OCI-LY1 (cell line): Measurements from ENCODE around the gene ERN1.

Experiments used
- H2AFZ ChIP-seq: fragments of 200-600 bp; sonication (generic), shearing (Covaris generic); 2 replicates; pipeline ENCODE4 v1.6.0; 2014; ENCODE audit warnings: antibody characterized with exemption, mild to moderate bottlenecking, low read length
- H3F3A ChIP-seq: fragments of 200-600 bp; sonication (generic), shearing (Covaris generic); 2 replicates; pipeline ENCODE4 v1.6.0; 2014; ENCODE audit warnings: mild to moderate bottlenecking, antibody characterized with exemption, low read length, moderate library complexity; ENCODE audit not compliant: insufficient read depth
- H3K27ac ChIP-seq: fragments of 200-600 bp; sonication (generic); 2 replicates; pipeline ENCODE4 v1.5.1; 2014; ENCODE audit warnings: low read length, mixed run types, mild to moderate bottlenecking, low read depth; ENCODE audit not compliant: poor library complexity, severe bottlenecking
- H3K27me3 ChIP-seq: fragments of 200-600 bp; sonication (generic); 2 replicates; pipeline ENCODE4 v1.6.0; 2014; ENCODE audit warnings: antibody characterized with exemption, mild to moderate bottlenecking, low read length, moderate library complexity; ENCODE audit not compliant: insufficient read depth
- H3K36me3 ChIP-seq: fragments of 200-600 bp; sonication (generic); 2 replicates; pipeline ENCODE4 v1.6.1; 2014; ENCODE audit warnings: mild to moderate bottlenecking, antibody characterized with exemption, low read length, moderate library complexity, mixed read lengths; ENCODE audit not compliant: insufficient read depth
- H3K4me1 ChIP-seq: fragments of 200-600 bp; sonication (generic); 2 replicates; pipeline ENCODE4 v1.5.1; 2014; ENCODE audit warnings: mild to moderate bottlenecking, low read length, moderate library complexity; ENCODE audit not compliant: insufficient read depth, severe bottlenecking
- H3K4me2 ChIP-seq: fragments of 200-600 bp; sonication (generic), shearing (Covaris generic); 2 replicates; pipeline ENCODE4 v1.6.1; 2014; ENCODE audit warnings: low read length
- H3K4me3 ChIP-seq: fragments of 200-600 bp; sonication (generic); 2 replicates; pipeline ENCODE4 v1.5.1; 2014; ENCODE audit warnings: low read length, low read depth, mild to moderate bottlenecking, mixed read lengths; ENCODE audit not compliant: poor library complexity, severe bottlenecking
- H3K79me2 ChIP-seq: fragments of 200-600 bp; shearing (Covaris generic); 2 replicates; pipeline ENCODE4 v1.6.1; 2016; ENCODE audit warnings: mixed run types, low read length, mixed read lengths; ENCODE audit not compliant: insufficient read depth
- H3K9ac ChIP-seq: fragments of 200-600 bp; sonication (generic), shearing (Covaris generic); 2 replicates; pipeline ENCODE4 v1.6.1; 2014; ENCODE audit warnings: mild to moderate bottlenecking, low read length, mixed read lengths
- H3K9me2 ChIP-seq: fragments of 200-600 bp; sonication (generic), shearing (Covaris generic); 2 replicates; pipeline ENCODE4 v1.6.1; 2014; ENCODE audit warnings: low read depth, mild to moderate bottlenecking, low read length, mixed read lengths
- H3K9me3 ChIP-seq: fragments of 200-600 bp; shearing (Covaris generic); 2 replicates; pipeline ENCODE4 v1.6.1; 2014; ENCODE audit warnings: low read length, mixed read lengths
- H4K20me1 ChIP-seq: fragments of 200-600 bp; sonication (generic), shearing (Covaris generic); 2 replicates; pipeline ENCODE4 v1.6.0; 2016; ENCODE audit warnings: mild to moderate bottlenecking, low read length; ENCODE audit not compliant: insufficient read depth
- EZH2 ChIP-seq: fragments of 200-600 bp; sonication (generic), shearing (Covaris generic); IDR thresholded peaks from 2 replicates; pipeline ENCODE4 v1.8.0; 2017; ENCODE audit warnings: borderline replicate concordance, mixed run types, mild to moderate bottlenecking, antibody characterized with exemption, low read length, moderate library complexity, mixed read lengths
- TF ChIP-seq, protein P1 (sequence below): fragments of 200-600 bp; sonication (generic), shearing (Covaris generic); IDR thresholded peaks from 2 replicates; pipeline ENCODE4 v1.5.1; 2017; ENCODE audit warnings: mild to moderate bottlenecking, antibody characterized with exemption, low read length, moderate library complexity, mixed read lengths

Gene ERN1

DNA sequence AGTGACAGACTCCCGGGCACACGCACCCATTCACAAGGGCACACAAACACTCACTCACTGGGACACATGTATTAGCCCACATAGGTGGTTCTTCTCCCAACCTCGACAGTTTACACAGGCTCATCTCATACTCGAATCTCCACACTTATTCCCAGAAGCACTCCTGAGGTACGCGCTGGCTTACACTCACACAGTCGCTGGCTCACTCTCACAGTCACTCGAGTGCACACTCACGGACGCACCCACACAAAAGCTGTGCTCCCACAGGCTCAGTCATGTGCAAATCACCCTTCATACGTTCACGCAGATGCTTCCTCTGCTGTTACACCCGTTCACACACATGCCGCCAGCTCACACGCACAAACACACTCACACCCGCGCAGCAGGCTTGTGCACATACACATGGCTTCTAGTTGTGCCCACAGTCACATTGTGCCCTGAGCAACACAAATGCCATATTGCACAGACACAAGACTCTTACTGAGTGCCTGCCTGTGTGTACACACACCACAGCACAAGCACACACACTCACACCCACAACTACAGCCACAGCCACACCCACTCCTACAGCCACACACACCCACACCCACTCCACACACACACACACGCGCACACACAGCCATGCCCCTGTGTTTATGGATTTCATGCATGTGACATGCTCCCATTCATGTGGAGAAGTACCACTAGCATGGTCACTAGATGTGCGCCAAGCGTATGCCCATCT lies 140.2 kb downstream of the ERN1 start:
- H3K4me3 ChIP-seq: no peak overlapping the region
- no peaks in the 10 kb centered on the region; the same call in 1 of the 2 replicates for H3K27me3 ChIP-seq
- H3K27ac ChIP-seq: no peak overlapping the region
- no peaks in the 10 kb centered on the region for H3K9me3 ChIP-seq
- H3K9me2 ChIP-seq: no peaks in the 10 kb centered on the region
- no peak for TF ChIP-seq EZH2
- TF ChIP-seq, protein P1, sequence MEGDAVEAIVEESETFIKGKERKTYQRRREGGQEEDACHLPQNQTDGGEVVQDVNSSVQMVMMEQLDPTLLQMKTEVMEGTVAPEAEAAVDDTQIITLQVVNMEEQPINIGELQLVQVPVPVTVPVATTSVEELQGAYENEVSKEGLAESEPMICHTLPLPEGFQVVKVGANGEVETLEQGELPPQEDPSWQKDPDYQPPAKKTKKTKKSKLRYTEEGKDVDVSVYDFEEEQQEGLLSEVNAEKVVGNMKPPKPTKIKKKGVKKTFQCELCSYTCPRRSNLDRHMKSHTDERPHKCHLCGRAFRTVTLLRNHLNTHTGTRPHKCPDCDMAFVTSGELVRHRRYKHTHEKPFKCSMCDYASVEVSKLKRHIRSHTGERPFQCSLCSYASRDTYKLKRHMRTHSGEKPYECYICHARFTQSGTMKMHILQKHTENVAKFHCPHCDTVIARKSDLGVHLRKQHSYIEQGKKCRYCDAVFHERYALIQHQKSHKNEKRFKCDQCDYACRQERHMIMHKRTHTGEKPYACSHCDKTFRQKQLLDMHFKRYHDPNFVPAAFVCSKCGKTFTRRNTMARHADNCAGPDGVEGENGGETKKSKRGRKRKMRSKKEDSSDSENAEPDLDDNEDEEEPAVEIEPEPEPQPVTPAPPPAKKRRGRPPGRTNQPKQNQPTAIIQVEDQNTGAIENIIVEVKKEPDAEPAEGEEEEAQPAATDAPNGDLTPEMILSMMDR: no peak
- H3K9ac ChIP-seq: no peak overlapping the region
- H2AFZ ChIP-seq: no peak overlapping the region
- no peak overlapping the region for H3K4me2 ChIP-seq
- peaks cover 7% of the 10 kb centered on the region for H3K4me1 ChIP-seq
- no peaks in the 10 kb centered on the region for H4K20me1 ChIP-seq
- H3K36me3 ChIP-seq: no peaks in the 10 kb centered on the region
- H3K79me2 ChIP-seq: no peaks in the 10 kb centered on the region
- H3F3A ChIP-seq: no peaks in the 10 kb centered on the region
